ENCODE data around the gene LDHA. TPM values are rescaled to one million over a fixed set of nuclear protein-coding genes. Genes with fewer than 3 reads are reported as not detected.

The LDHA gene
- total RNA-seq, 1 experiment from 2014 or later = 711 TPM

DNA sequence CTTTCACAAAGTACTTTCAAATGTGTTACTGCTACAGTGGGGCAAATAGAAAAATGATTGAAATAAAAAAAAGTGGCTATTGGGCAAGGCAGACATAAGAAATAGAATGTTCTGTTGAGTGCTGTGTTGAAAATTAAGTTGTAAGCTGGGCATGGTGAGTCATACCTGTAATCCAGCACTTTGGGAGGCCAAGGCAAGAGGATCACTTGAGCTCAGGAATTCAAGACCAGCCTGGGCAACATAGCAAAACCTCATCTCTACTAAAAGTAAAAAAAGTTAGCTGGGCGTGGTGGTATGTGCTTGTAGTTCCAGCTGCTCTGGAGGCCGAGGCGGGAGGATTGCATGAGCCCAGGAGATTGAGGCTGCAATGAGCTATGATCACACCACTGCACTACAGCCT, 26.9 kb upstream of the LDHA start:
- Histone ChIP-seq H3K4me3 (ENCODE audit: low read length) (no peak overlapping the region), H2AFZ (ENCODE audit: low read length) (no peak overlapping the region), H3K4me2 (ENCODE audit: low read depth, low read length, poor library complexity, severe bottlenecking) (no peak overlapping the region), H3K27ac (ENCODE audit: low read length) (no peak overlapping the region), H3K27me3 (ENCODE audit: low read length) (no peaks in the 10 kb centered on the region), H3K36me3 (ENCODE audit: insufficient read depth, low read length) (peaks cover 19% of the 10 kb centered on the region; the same call in 1 of the 2 replicates), H3K4me1 (ENCODE audit: low read length) (no peaks in the 10 kb centered on the region), H3K79me2 (ENCODE audit: low read length) (no peaks in the 10 kb centered on the region), H3K9me2 (replicated peaks; ENCODE audit: insufficient read depth, low read length) (no peaks in the 10 kb centered on the region), H3K9ac (ENCODE audit: low read length) (no peak overlapping the region), H3K9me3 (ENCODE audit: low read length) (no peaks in the 10 kb centered on the region), H4K20me1 (ENCODE audit: insufficient read depth, low read depth, low read length) (no peaks in the 10 kb centered on the region)
- no peak for DNase-seq

DNA sequence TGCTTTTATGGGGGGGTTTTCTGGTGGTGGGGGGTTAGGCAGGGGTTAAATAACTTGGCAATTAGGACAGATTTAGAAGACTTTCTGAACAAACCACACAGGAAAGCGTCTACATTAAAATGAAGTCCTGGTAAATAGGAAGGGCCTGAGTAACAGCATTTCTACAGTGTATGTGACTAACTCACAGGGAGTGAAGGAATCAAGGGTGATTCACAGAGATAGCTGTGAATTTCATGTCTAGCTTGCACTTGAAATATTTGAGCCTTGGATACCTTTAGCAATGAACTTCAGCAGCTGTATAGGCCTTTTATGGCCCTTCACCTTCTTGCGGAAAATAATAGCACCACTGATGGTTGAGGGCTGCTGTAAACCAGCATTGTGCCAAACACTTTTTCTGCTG, 26.1 kb upstream of the LDHA start:
- H3K9me3 ChIP-seq (ENCODE audit: low read length) = no peaks in the 10 kb centered on the region
- DNase-seq = no peak
- H3K4me3 ChIP-seq (ENCODE audit: low read length) = no peak overlapping the region
- no peaks in the 10 kb centered on the region for H3K4me1 ChIP-seq (ENCODE audit: low read length)
- H4K20me1 ChIP-seq (ENCODE audit: insufficient read depth, low read depth, low read length) = no peaks in the 10 kb centered on the region
- peaks cover 19% of the 10 kb centered on the region; the same call in 1 of the 2 replicates for H3K36me3 ChIP-seq (ENCODE audit: insufficient read depth, low read length)
- no peak overlapping the region for H3K4me2 ChIP-seq (ENCODE audit: low read depth, low read length, poor library complexity, severe bottlenecking)
- H3K9me2 ChIP-seq (replicated peaks; ENCODE audit: insufficient read depth, low read length) = no peaks in the 10 kb centered on the region
- no peak overlapping the region for H3K9ac ChIP-seq (ENCODE audit: low read length)
- H3K79me2 ChIP-seq (ENCODE audit: low read length) = no peaks in the 10 kb centered on the region
- no peak overlapping the region for H3K27ac ChIP-seq (ENCODE audit: low read length)
- H3K27me3 ChIP-seq (ENCODE audit: low read length) = no peaks in the 10 kb centered on the region
- no peak overlapping the region for H2AFZ ChIP-seq (ENCODE audit: low read length)

- Histone ChIP-seq H3K4me3 (ENCODE audit: low read length) (no peak overlapping the region), H3K27me3 (ENCODE audit: low read length) (no peaks in the 10 kb centered on the region), H3K27ac (ENCODE audit: low read length) (no peak overlapping the region), H4K20me1 (ENCODE audit: insufficient read depth, low read depth, low read length) (no peaks in the 10 kb centered on the region), H3K4me2 (ENCODE audit: low read depth, low read length, poor library complexity, severe bottlenecking) (no peak overlapping the region), H3K9me2 (replicated peaks; ENCODE audit: insufficient read depth, low read length) (no peaks in the 10 kb centered on the region), H3K9me3 (ENCODE audit: low read length) (no peaks in the 10 kb centered on the region), H3K79me2 (ENCODE audit: low read length) (no peaks in the 10 kb centered on the region), H2AFZ (ENCODE audit: low read length) (no peak overlapping the region), H3K36me3 (ENCODE audit: insufficient read depth, low read length) (peaks cover 14% of the 10 kb centered on the region; the same call in 1 of the 2 replicates), H3K4me1 (ENCODE audit: low read length) (no peaks in the 10 kb centered on the region), H3K9ac (ENCODE audit: low read length) (no peak overlapping the region)
- DNase-seq = no peak
Observed at GRCh38 chr11:18369398-18369797, 25.0 kb upstream of the LDHA start.

GRCh38 chr11:18371279-18371678, 23.1 kb upstream of the LDHA start:
- Histone ChIP-seq H3K79me2 (ENCODE audit: low read length) (no peaks in the 10 kb centered on the region), H3K9me2 (replicated peaks; ENCODE audit: insufficient read depth, low read length) (no peaks in the 10 kb centered on the region), H3K27me3 (ENCODE audit: low read length) (no peaks in the 10 kb centered on the region), H3K36me3 (ENCODE audit: insufficient read depth, low read length) (peaks cover 1% of the 10 kb centered on the region; the same call in 1 of the 2 replicates), H2AFZ (ENCODE audit: low read length) (no peak overlapping the region), H3K9me3 (ENCODE audit: low read length) (no peaks in the 10 kb centered on the region), H3K9ac (ENCODE audit: low read length) (no peak overlapping the region), H3K4me2 (ENCODE audit: low read depth, low read length, poor library complexity, severe bottlenecking) (no peak overlapping the region), H3K4me3 (ENCODE audit: low read length) (no peak overlapping the region), H3K27ac (ENCODE audit: low read length) (no peak overlapping the region), H4K20me1 (ENCODE audit: insufficient read depth, low read depth, low read length) (no peaks in the 10 kb centered on the region), H3K4me1 (ENCODE audit: low read length) (no peaks in the 10 kb centered on the region)
- no peak for DNase-seq

GRCh38 chr11:18372201-18372600, 22.2 kb upstream of the LDHA start:
- Histone ChIP-seq H3K27me3 (ENCODE audit: low read length) (no peaks in the 10 kb centered on the region), H3K36me3 (ENCODE audit: insufficient read depth, low read length) (no peaks in the 10 kb centered on the region; the same call in 1 of the 2 replicates), H3K9me2 (replicated peaks; ENCODE audit: insufficient read depth, low read length) (no peaks in the 10 kb centered on the region), H3K27ac (ENCODE audit: low read length) (no peak overlapping the region), H3K9ac (ENCODE audit: low read length) (no peak overlapping the region), H3K4me2 (ENCODE audit: low read depth, low read length, poor library complexity, severe bottlenecking) (no peak overlapping the region), H2AFZ (ENCODE audit: low read length) (no peak overlapping the region), H3K4me1 (ENCODE audit: low read length) (no peaks in the 10 kb centered on the region), H3K79me2 (ENCODE audit: low read length) (no peaks in the 10 kb centered on the region), H3K9me3 (ENCODE audit: low read length) (no peaks in the 10 kb centered on the region), H4K20me1 (ENCODE audit: insufficient read depth, low read depth, low read length) (no peaks in the 10 kb centered on the region), H3K4me3 (ENCODE audit: low read length) (no peak overlapping the region)
- DNase-seq = no peak

DNA sequence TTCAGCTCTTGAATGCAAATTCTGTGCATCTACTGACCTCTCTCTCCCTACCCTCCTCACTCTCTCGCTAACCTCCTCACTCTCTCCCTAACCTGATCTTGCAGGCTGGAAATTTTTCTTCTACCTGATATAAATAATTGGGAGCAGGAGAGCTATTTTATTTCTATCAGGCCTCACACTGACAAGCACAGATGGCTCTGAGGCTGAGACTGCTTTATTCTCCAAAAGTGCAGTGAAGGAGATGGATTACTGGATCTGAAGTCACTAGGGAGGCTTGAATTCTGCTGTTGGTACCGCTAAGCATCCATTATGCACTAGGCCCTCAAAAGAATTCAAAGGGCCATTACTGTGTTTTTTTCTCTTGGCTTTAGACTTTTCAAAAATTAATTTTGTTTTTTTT, 19.4 kb upstream of the LDHA start:
- Histone ChIP-seq H3K9me3 (ENCODE audit: low read length) (no peaks in the 10 kb centered on the region), H2AFZ (ENCODE audit: low read length) (no peak overlapping the region), H3K4me3 (ENCODE audit: low read length) (no peak overlapping the region)

DNA sequence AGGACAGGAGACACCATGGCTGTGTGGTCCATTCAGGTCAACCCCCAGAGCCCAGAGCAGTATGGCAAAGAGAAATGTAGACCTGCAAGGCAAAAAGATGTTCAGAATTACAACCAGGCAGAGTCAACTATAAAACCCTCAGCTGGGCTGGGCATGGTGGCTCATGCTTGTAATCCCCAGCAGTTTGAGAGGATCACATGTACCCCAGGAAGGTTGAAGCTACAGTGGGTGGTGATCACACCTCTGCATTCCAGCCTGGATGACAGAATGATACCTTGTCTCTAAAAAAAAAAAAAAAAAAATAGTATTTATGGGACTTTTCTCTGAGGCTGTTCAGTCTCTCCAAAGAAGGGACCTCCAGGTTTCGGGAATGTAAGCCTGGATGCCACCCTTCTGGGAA, 18.4 kb upstream of the LDHA start:
- no peaks in the 10 kb centered on the region for H3K9me3 ChIP-seq (ENCODE audit: low read length)
- H3K27me3 ChIP-seq (ENCODE audit: low read length) = no peaks in the 10 kb centered on the region
- H2AFZ ChIP-seq (ENCODE audit: low read length) = no peak overlapping the region
- no peak overlapping the region for H3K27ac ChIP-seq (ENCODE audit: low read length)
- no peak overlapping the region for H3K4me3 ChIP-seq (ENCODE audit: low read length)
- no peaks in the 10 kb centered on the region for H3K79me2 ChIP-seq (ENCODE audit: low read length)
- no peaks in the 10 kb centered on the region for H4K20me1 ChIP-seq (ENCODE audit: insufficient read depth, low read depth, low read length)
- H3K36me3 ChIP-seq (ENCODE audit: insufficient read depth, low read length) = no peaks in the 10 kb centered on the region
- no peak overlapping the region for H3K9ac ChIP-seq (ENCODE audit: low read length)
- no peak overlapping the region for H3K4me2 ChIP-seq (ENCODE audit: low read depth, low read length, poor library complexity, severe bottlenecking)
- H3K9me2 ChIP-seq (replicated peaks; ENCODE audit: insufficient read depth, low read length) = no peaks in the 10 kb centered on the region
- H3K4me1 ChIP-seq (ENCODE audit: low read length) = no peaks in the 10 kb centered on the region
- no peak for DNase-seq

More for the DNA sequence above, 19.4 kb upstream of the LDHA start:
- Histone ChIP-seq H3K27ac (ENCODE audit: low read length) (no peak overlapping the region), H3K9ac (ENCODE audit: low read length) (no peak overlapping the region), H3K79me2 (ENCODE audit: low read length) (no peaks in the 10 kb centered on the region), H3K27me3 (ENCODE audit: low read length) (no peaks in the 10 kb centered on the region), H3K4me1 (ENCODE audit: low read length) (no peaks in the 10 kb centered on the region), H3K36me3 (ENCODE audit: insufficient read depth, low read length) (no peaks in the 10 kb centered on the region), H3K4me2 (ENCODE audit: low read depth, low read length, poor library complexity, severe bottlenecking) (no peak overlapping the region), H4K20me1 (ENCODE audit: insufficient read depth, low read depth, low read length) (no peaks in the 10 kb centered on the region), H3K9me2 (replicated peaks; ENCODE audit: insufficient read depth, low read length) (no peaks in the 10 kb centered on the region)
- DNase-seq = no peak

DNA sequence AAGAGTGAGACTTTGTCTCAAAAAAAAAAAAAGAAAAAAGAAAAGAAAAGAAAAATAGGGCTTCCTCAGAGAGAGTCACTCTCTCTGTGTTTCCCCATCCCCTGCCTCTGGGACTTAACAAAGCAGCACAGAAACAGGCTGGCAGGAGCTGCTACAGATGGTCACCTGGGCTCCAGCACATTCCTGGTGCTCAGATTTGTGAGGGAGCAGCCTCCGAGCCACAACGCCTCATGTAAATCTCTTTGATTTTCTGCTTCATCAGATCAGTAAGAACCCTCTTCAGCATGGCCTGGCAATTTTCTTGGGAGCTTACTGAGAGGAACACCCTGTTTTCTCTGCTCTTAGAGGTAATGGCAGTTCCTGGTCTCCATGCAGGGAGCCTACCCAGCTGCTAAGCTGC, 15.2 kb upstream of the LDHA start:
- H3K79me2 ChIP-seq (ENCODE audit: low read length) = no peaks in the 10 kb centered on the region
- H2AFZ ChIP-seq (ENCODE audit: low read length) = no peak overlapping the region
- no peak for DNase-seq
- no peak overlapping the region for H3K27ac ChIP-seq (ENCODE audit: low read length)
- H3K4me1 ChIP-seq (ENCODE audit: low read length) = peaks cover 4% of the 10 kb centered on the region; the same call in 1 of the 2 replicates
- no peaks in the 10 kb centered on the region for H3K9me3 ChIP-seq (ENCODE audit: low read length)
- no peaks in the 10 kb centered on the region for H3K36me3 ChIP-seq (ENCODE audit: insufficient read depth, low read length)
- no peak overlapping the region for H3K4me3 ChIP-seq (ENCODE audit: low read length)
- no peak overlapping the region for H3K9ac ChIP-seq (ENCODE audit: low read length)
- no peaks in the 10 kb centered on the region for H4K20me1 ChIP-seq (ENCODE audit: insufficient read depth, low read depth, low read length)
- H3K27me3 ChIP-seq (ENCODE audit: low read length) = no peaks in the 10 kb centered on the region
- no peaks in the 10 kb centered on the region for H3K9me2 ChIP-seq (replicated peaks; ENCODE audit: insufficient read depth, low read length)
- no peak overlapping the region for H3K4me2 ChIP-seq (ENCODE audit: low read depth, low read length, poor library complexity, severe bottlenecking)
